Heart left ventricle (tissue), 16 donors: Measurements from ENCODE around the gene HSD17B8. TPM values are rescaled to one million over a fixed set of nuclear protein-coding genes. Genes with fewer than 3 reads are reported as not detected.

Source experiments
- ATAC-seq, 4 donors: fragments of 200-7000 bp; cut with Tn5 transposase; one replicate each; pipeline ENCODE4 v1.9.1; 2020 to 2022; ENCODE audit warnings: moderate library complexity in 4 of 4, mild to moderate bottlenecking in 3 of 4, moderate number of reproducible peaks in 1 of 4
- DNase-seq, 5 donors: peaks; one replicate each; pipeline ENCODE4 v3.0.0-alpha.2; 2020
- H3K27ac ChIP-seq, 12 donors: fragments of 200-600 bp; sonication (generic) in 4 of 12; one replicate each; pipeline versions ENCODE4 v1.5.0 to v1.8.0; 2016 to 2022; ENCODE audit warnings: mild to moderate bottlenecking in 2 of 12
- H3K27me3 ChIP-seq, 9 donors: fragments of 200-600 bp; sonication (generic) in 2 of 9; one replicate each; pipeline versions ENCODE4 v1.5.1 to v1.8.0; 2016 to 2022; ENCODE audit warnings: mild to moderate bottlenecking in 3 of 9
- H3K36me3 ChIP-seq, 9 donors: fragments of 200-600 bp; sonication (generic) in 2 of 9; one replicate each; pipeline versions ENCODE4 v1.5.0 to v1.8.0; 2018 to 2022; ENCODE audit warnings: mild to moderate bottlenecking in 2 of 9
- H3K4me1 ChIP-seq, 12 donors: fragments of 200-600 bp; sonication (generic) in 4 of 12; one replicate each; pipeline versions ENCODE4 v1.5.0 to v1.8.0; 2016 to 2022; ENCODE audit warnings: mild to moderate bottlenecking in 3 of 12
- H3K4me3 ChIP-seq, 12 donors: fragments of 200-600 bp; sonication (generic) in 4 of 12; one replicate each; pipeline versions ENCODE4 v1.5.0 to v1.8.0; 2017 to 2022; ENCODE audit warnings: mild to moderate bottlenecking in 9 of 12, moderate library complexity in 4 of 12
- H3K9me3 ChIP-seq, 12 donors: fragments of 200-600 bp; sonication (generic) in 4 of 12; one replicate each; pipeline versions ENCODE4 v1.5.0 to v1.8.0; 2016 to 2022; ENCODE audit warnings: mild to moderate bottlenecking in 1 of 12
- POLR2A ChIP-seq, 2 donors: fragments of 450-650 bp; IDR thresholded peaks; one replicate each; pipeline ENCODE4 v1.6.1; 2017; ENCODE audit warnings: antibody characterized with exemption in 2 of 2, mild to moderate bottlenecking in 2 of 2, moderate library complexity in 2 of 2
- WGBS, 4 donors: extraction: QIAGEN DNeasy Blood & Tissue Kit in 2 of 4; methylation state at CpG; one replicate each; pipeline versions ENCODE4 v1.1.5 to v1.1.7; 2013 to 2018; 5-methylcytosine and 5-hydroxymethylcytosine counted together
- intact Hi-C, 10 donors: fragments of 100-400 bp; cut with DNase I; formaldehyde crosslinking; loops; one replicate each; pipeline versions ENCODE4 v1.11.1 to v1.14.2; 2022
- polyA plus RNA-seq, 2 donors: library from polyadenylated mRNA; stranded (reverse); fragments of 200-250 nt; gene quantifications; one replicate each; pipeline ENCODE4 v1.2.3, GENCODE V29; 2013
- total RNA-seq, 9 donors: library from RNA; depleted of rRNA in 2 of 9; stranded (reverse); fragments of >200 nt in 2 of 9; fragmentation: NEBNext Ultra II Directional in 3 of 9; extraction: Animal tissue kit (Norgen Biotek cat#: 25700) in 3 of 9; gene quantifications; one replicate each; pipeline versions ENCODE4 v1.1.0 to v1.2.4, GENCODE V29; 2016 to 2023
- TF ChIP-seq, protein P1 (sequence below), 12 donors: fragments of 200-600 bp; sonication (generic) in 4 of 12; IDR thresholded peaks; one replicate each; pipeline versions ENCODE4 v1.5.0 to v1.8.0; 2018 to 2022; ENCODE audit warnings: antibody characterized with exemption in 12 of 12, mild to moderate bottlenecking in 5 of 12
- donor health status: ischemic (EF 13 %, LVEDD 7.1; RV severe dilation, severe dysfunction).
- donor health status: healthy with polysubstance abuse.
- donor health status: DM: no; HTN: yes; CAD: no.
- donor health status: DM: no; HTN: no; CAD: no.
- donor health status: ischemic (EF 25% LVEDD 6.9; RV normal size, moderate dysfunction).
- donor health status: ischemic (EF 25% LVEDD 5.7; RV mildly dilated, moderate dysfunction).
- donor health status: healthy.
- donor health status: DM: yes; HTN: yes; CAD: no.
- donor health status: ischemic (EF 35%, LVEDD 5.7; RV mildly dilated, moderate dysfunction).
- donor health status: nonischemic (EF 11% LVEDD 7.7; RV severe dilation, severe dysfunction).
- donor health status: DM: yes; HTN: yes; CAD: no.
- donor health status: PGD.
- donor health status: ischemic (EF 29% LVEDD 5.4; RV normal size, mild dysfunction).
- donor health status: nonischemic (EF 23%, LVEDD 6.1; RV moderate dilation, normal function).

HSD17B8 gene
- total and polyA plus RNA-seq, 11 donors, result 15.8 to 31.7 (median 17.9) TPM

DNA sequence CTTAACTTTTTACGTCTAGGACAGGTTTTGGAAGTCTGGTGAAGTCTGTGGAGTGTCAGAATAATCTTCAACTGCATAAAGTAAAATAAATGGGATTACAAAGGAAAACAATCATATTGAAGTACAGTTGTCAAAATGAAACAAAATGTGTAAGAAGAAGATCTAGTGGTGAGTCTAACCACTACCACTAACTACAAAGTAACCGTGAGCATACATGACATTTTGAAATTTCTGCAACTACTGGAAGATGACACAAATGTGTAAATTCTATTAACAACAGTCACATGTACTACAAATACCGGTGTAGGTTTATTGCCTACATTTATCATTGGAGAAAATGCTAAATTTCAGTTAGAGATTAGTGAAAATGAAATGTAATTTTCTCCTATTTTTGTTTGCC lies 37.5 kb downstream of the HSD17B8 start:
- no peak for DNase-seq
- no peak for ATAC-seq

DNA sequence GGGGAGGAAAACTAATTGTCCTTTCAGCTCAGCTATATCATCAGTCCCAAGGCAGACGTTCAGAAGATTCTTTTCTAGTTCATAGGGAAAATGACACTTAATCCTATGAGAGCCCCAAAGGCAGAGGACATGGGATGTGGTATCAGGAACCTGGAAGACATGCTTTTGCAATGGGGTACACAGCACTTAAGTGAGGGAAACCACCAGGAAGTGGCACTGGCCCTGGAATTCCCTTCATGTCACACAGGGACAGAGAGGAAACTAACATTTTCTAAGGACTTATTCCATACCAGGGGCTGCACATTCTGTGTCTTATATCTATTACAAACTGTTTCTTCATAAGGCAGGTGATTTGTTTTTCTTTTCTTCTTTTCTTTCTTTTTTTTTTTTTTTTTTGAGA lies 39.0 kb downstream of the HSD17B8 start:
- DNase-seq, result no peak
- Histone ChIP-seq H3K27me3 (peaks cover 0 to 18% (median 0%) of the 10 kb centered on the region in 9 donors), H3K9me3 (no peaks in the 10 kb centered on the region), H3K4me1 (peaks cover 0 to 7% (median 6%) of the 10 kb centered on the region in 12 donors), H3K36me3 (no peaks in the 10 kb centered on the region), H3K27ac (no peak overlapping the region), H3K4me3 (no peak overlapping the region)
- 21 to 48% (median 34%) methylated on average over 1 of the region's 1 CpG for WGBS, 4 donors
- no peak for ATAC-seq
- intact Hi-C loops, result loop anchor here in 3 of 10 donors (5.0 to 10.0 kb wide), 2 partner anchors 229 to 236 kb away; partner anchors contain the start of gene HLA-DOA (in 1 of the 3)
- TF ChIP-seq, protein P1, sequence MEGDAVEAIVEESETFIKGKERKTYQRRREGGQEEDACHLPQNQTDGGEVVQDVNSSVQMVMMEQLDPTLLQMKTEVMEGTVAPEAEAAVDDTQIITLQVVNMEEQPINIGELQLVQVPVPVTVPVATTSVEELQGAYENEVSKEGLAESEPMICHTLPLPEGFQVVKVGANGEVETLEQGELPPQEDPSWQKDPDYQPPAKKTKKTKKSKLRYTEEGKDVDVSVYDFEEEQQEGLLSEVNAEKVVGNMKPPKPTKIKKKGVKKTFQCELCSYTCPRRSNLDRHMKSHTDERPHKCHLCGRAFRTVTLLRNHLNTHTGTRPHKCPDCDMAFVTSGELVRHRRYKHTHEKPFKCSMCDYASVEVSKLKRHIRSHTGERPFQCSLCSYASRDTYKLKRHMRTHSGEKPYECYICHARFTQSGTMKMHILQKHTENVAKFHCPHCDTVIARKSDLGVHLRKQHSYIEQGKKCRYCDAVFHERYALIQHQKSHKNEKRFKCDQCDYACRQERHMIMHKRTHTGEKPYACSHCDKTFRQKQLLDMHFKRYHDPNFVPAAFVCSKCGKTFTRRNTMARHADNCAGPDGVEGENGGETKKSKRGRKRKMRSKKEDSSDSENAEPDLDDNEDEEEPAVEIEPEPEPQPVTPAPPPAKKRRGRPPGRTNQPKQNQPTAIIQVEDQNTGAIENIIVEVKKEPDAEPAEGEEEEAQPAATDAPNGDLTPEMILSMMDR (IDR thresholded peaks at IDR 0.05), result no peak
- TF ChIP-seq POLR2A (IDR thresholded peaks at IDR 0.05), result no peak

More for the DNA sequence above, 37.5 kb downstream of the HSD17B8 start:
- WGBS, 4 donors, result 64 to 71% (median 68%) methylated on average over 3 of the region's 3 CpGs
- Histone ChIP-seq H3K4me3 (no peak overlapping the region), H3K4me1 (no peaks in the 10 kb centered on the region), H3K27me3 (peaks cover 0 to 18% (median 0%) of the 10 kb centered on the region in 9 donors), H3K27ac (no peak overlapping the region), H3K36me3 (no peaks in the 10 kb centered on the region), H3K9me3 (no peaks in the 10 kb centered on the region)
- intact Hi-C loops, result loop anchor here in 3 of 10 donors (5.0 to 10.0 kb wide), 2 partner anchors 227 to 235 kb away; partner anchors contain the start of gene HLA-DOA (in 1 of the 3)
- no peak for TF ChIP-seq POLR2A (IDR thresholded peaks at IDR 0.05)
- TF ChIP-seq, protein P1 (IDR thresholded peaks at IDR 0.05), result no peak

DNA sequence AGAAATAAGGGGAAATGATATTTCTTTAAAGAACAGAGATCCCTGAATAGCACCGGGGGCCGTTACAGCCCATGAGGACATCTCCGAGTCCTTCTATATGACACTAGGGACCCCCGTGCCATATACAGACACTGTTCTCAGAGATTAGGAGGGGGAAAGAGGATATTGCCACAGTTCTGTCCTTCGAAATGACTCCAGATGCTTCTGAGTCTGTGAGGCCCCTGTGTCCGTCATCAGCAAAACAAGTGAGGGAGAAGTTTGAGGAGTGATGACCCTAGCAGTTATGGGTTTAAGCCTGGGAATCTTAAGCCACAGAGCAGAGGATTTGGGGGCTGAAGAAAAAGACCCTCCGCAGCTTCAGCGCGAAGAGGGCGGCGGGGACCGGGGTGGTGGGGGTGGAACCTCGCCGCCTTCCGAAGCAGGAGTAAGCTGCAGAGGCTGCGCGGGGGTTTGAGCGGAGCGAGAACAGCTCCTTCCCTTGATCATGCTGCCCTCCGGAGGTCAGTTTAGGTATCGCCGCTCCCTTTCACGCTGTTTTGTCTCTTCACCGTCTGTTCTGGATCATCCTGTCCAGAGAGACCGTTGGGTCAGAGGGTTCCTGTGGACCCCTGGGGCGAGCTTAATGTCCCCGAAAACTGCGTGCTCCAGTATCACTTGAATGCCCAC lies 43.7 kb downstream of the HSD17B8 start:
- Histone ChIP-seq H3K4me1 (peaks cover 0 to 31% (median 20%) of the 10 kb centered on the region in 12 donors), H3K9me3 (no peaks in the 10 kb centered on the region), H3K36me3 (peaks cover 0 to 25% (median 7%) of the 10 kb centered on the region in 9 donors), H3K27me3 (no peaks in the 10 kb centered on the region), H3K4me3 (peak overlapping the region; percentile 12 to 70 (median 64)), H3K27ac (peak overlapping the region; percentile 70 to 98 (median 90))
- intact Hi-C loops, result loop anchor here (1.0 to 10.0 kb wide), 20 partner anchors 36 to 363 kb away; partner anchors contain the start of genes RING1 (in 3 of the 10), RXRB (in 3 of the 10), SLC39A7 (in 3 of the 10) and HSD17B8 (in 2 of the 10)
- TF ChIP-seq, protein P1 (IDR thresholded peaks at IDR 0.05), result peak; percentile 95 to 99 (median 98)
- no peak for TF ChIP-seq POLR2A (IDR thresholded peaks at IDR 0.05)
- ATAC-seq (peak; percentile 40 to 70 (median 64)), DNase-seq (peak; percentile 81 to 93 (median 88))
- 3 to 6% (median 4%) methylated on average over 28 of the region's 28 CpGs for WGBS, 4 donors

DNA sequence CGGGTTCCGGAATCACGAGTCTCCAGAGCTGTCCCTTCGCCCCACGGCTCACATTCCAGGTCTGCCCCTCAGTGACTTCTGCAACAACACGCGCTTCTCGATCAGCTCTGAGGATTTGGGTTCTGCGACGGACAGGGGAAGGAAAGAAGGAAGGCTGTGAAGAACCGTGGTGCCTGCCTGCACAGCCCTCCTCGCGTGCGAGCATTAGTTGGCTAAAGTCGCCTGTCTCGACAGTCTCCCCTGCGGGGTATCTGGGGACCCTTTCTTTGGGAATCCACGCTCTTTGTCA lies 44.1 kb downstream of the HSD17B8 start:
- Histone ChIP-seq H3K9me3 (no peaks in the 10 kb centered on the region), H3K4me3 (peak overlapping the region; percentile 12 to 70 (median 64)), H3K4me1 (peaks cover 0 to 31% (median 20%) of the 10 kb centered on the region in 12 donors), H3K27ac (peak overlapping the region; percentile 70 to 98 (median 90)), H3K36me3 (peaks cover 0 to 28% (median 7%) of the 10 kb centered on the region in 9 donors), H3K27me3 (no peaks in the 10 kb centered on the region)
- intact Hi-C loops, result loop anchor here (1.0 to 10.0 kb wide), 20 partner anchors 36 to 364 kb away; partner anchors contain the start of genes RING1 (in 3 of the 10), RXRB (in 3 of the 10), SLC39A7 (in 3 of the 10) and HSD17B8 (in 2 of the 10)
- TF ChIP-seq POLR2A (IDR thresholded peaks at IDR 0.05), result no peak
- TF ChIP-seq, protein P1 (IDR thresholded peaks at IDR 0.05), result peak in 3 of 12 donors; percentile 2 to 11 (median 10)
- DNase-seq, result no peak
- WGBS, 4 donors, result 1 to 2% (median 1%) methylated on average over 11 to 18 of the region's 18 CpGs
- peak in 3 of 4 donors; percentile 1 to 22 (median 6) for ATAC-seq
